Measurements from ENCODE around the gene SCML2.

GRCh38 chrX:18255059-18255458 is 99.4 kb downstream of the SCML2 start:
- TF ChIP-seq, protein P1, sequence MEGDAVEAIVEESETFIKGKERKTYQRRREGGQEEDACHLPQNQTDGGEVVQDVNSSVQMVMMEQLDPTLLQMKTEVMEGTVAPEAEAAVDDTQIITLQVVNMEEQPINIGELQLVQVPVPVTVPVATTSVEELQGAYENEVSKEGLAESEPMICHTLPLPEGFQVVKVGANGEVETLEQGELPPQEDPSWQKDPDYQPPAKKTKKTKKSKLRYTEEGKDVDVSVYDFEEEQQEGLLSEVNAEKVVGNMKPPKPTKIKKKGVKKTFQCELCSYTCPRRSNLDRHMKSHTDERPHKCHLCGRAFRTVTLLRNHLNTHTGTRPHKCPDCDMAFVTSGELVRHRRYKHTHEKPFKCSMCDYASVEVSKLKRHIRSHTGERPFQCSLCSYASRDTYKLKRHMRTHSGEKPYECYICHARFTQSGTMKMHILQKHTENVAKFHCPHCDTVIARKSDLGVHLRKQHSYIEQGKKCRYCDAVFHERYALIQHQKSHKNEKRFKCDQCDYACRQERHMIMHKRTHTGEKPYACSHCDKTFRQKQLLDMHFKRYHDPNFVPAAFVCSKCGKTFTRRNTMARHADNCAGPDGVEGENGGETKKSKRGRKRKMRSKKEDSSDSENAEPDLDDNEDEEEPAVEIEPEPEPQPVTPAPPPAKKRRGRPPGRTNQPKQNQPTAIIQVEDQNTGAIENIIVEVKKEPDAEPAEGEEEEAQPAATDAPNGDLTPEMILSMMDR (IDR thresholded peaks at IDR 0.05 in 4 of 5, conservative IDR thresholded peaks at IDR 0.05 in 1 of 5) = no peak
- TF ChIP-seq POLR2A (IDR thresholded peaks at IDR 0.05) = no peak

Measured in gastrocnemius medialis (tissue), 4 donors.